ENCODE results near the gene BACE1-AS.

The BACE1-AS gene

DNA sequence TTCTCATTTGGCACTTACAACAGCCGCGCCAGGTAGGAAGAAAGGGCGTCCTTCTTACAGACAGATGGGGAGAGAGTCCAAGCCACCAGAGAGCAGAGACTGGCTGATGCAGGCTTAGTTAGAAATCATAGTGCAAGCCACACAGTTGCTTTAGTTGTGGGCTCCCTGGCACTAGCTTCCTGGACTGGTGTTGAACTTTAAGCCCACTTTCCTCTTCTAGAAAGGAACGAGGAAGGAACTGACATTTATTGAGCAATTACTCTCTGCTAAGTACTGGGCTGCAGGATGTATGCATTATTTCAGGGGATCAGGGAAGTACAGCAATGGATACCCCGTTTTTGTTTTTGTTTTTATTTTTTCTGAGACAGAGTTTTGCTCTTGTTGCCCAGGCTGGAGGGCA is 21.9 kb downstream of the BACE1-AS start:
- no peaks in the 10 kb centered on the region for H3K36me3 ChIP-seq (ENCODE audit: low read length)
- no peaks in the 10 kb centered on the region for H3F3A ChIP-seq (ENCODE audit: insufficient read depth)
- H3K27ac ChIP-seq (ENCODE audit: low read depth, low read length), result no peak overlapping the region
- H2AFZ ChIP-seq (ENCODE audit: low read depth, low read length, severe bottlenecking), result no peak overlapping the region
- TF ChIP-seq EZH2phosphoT487 (conservative IDR thresholded peaks at IDR 0.05; ENCODE audit: low read length), result no peak
- TF ChIP-seq, protein P1, sequence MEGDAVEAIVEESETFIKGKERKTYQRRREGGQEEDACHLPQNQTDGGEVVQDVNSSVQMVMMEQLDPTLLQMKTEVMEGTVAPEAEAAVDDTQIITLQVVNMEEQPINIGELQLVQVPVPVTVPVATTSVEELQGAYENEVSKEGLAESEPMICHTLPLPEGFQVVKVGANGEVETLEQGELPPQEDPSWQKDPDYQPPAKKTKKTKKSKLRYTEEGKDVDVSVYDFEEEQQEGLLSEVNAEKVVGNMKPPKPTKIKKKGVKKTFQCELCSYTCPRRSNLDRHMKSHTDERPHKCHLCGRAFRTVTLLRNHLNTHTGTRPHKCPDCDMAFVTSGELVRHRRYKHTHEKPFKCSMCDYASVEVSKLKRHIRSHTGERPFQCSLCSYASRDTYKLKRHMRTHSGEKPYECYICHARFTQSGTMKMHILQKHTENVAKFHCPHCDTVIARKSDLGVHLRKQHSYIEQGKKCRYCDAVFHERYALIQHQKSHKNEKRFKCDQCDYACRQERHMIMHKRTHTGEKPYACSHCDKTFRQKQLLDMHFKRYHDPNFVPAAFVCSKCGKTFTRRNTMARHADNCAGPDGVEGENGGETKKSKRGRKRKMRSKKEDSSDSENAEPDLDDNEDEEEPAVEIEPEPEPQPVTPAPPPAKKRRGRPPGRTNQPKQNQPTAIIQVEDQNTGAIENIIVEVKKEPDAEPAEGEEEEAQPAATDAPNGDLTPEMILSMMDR (IDR thresholded peaks at IDR 0.05; ENCODE audit: insufficient read depth, low read length, poor library complexity, severe bottlenecking), result no peak
- H3K27me3 ChIP-seq (ENCODE audit: low read length), result no peaks in the 10 kb centered on the region
- H3K9me2 ChIP-seq (replicated peaks; ENCODE audit: insufficient read depth, low read length), result no peaks in the 10 kb centered on the region
- no peak overlapping the region for H3K4me2 ChIP-seq (ENCODE audit: low read depth, low read length, poor library complexity, severe bottlenecking)
- no peaks in the 10 kb centered on the region for H3K79me2 ChIP-seq (ENCODE audit: insufficient read depth, low read length)
- H3K4me3 ChIP-seq (ENCODE audit: insufficient read depth, low read length, poor library complexity, severe bottlenecking), result no peak overlapping the region
- no peaks in the 10 kb centered on the region for H4K20me1 ChIP-seq (ENCODE audit: low read depth, low read length)
- no peak overlapping the region for H3K9ac ChIP-seq (ENCODE audit: low read length)
- no peaks in the 10 kb centered on the region for H3K9me3 ChIP-seq (ENCODE audit: insufficient read depth, low read length)

DNA sequence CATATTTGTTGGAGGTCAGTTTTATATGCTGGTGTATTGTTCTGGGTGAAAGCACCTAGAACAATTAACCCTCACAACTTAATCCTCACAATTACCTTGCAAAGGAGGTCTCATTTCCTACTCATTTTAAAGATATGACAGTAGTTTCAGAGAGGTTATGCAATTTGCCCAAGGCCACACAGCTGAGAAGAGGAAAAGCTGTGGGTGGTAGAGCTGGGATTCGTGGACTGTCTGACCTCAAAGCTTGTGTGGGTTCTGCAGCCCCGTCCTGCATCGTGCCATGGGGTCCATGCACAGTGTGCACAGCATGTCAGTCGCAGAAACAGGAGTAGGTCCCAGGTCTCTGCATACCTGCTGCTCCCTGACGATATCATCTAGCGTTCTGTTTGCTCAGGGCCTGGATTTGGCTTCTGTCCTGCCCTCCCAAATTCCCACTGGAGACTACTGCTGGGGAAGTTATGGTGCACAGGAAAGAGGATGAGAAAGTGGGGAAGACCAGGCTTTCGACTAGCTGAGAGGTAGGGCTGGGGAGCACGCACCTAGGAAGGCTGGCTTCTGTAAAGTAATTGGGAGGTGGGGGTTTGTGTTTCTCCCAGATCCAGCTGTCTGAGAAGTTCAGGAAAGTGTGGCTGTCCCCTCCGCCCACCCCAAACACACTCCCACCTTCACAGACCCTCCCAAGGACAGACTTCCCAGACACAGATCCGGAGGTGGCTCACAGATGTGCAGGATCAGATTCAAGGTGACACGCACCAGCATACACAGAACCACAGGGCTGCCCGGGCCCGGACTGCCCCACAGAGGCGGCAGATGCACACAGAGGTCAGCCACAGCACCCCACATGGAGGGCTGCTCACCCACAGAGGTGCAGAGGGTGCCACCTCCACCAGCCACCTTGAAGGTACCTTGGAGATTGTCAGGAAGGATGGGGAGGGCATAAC is 23.0 kb downstream of the BACE1-AS start:
- Histone ChIP-seq H3F3A (ENCODE audit: insufficient read depth) (no peaks in the 10 kb centered on the region), H3K79me2 (ENCODE audit: insufficient read depth, low read length) (no peaks in the 10 kb centered on the region), H3K4me2 (ENCODE audit: low read depth, low read length, poor library complexity, severe bottlenecking) (no peak overlapping the region), H4K20me1 (ENCODE audit: low read depth, low read length) (no peaks in the 10 kb centered on the region), H3K27ac (ENCODE audit: low read depth, low read length) (no peak overlapping the region), H3K36me3 (ENCODE audit: low read length) (no peaks in the 10 kb centered on the region), H3K9me3 (ENCODE audit: insufficient read depth, low read length) (no peaks in the 10 kb centered on the region), H3K9ac (ENCODE audit: low read length) (no peak overlapping the region), H3K4me3 (ENCODE audit: insufficient read depth, low read length, poor library complexity, severe bottlenecking) (no peak overlapping the region), H3K27me3 (ENCODE audit: low read length) (no peaks in the 10 kb centered on the region), H2AFZ (ENCODE audit: low read depth, low read length, severe bottlenecking) (no peak overlapping the region), H3K9me2 (replicated peaks; ENCODE audit: insufficient read depth, low read length) (no peaks in the 10 kb centered on the region)
- TF ChIP-seq, protein P1 (IDR thresholded peaks at IDR 0.05; ENCODE audit: insufficient read depth, low read length, poor library complexity, severe bottlenecking), result no peak
- no peak for TF ChIP-seq EZH2phosphoT487 (conservative IDR thresholded peaks at IDR 0.05; ENCODE audit: low read length)

DNA sequence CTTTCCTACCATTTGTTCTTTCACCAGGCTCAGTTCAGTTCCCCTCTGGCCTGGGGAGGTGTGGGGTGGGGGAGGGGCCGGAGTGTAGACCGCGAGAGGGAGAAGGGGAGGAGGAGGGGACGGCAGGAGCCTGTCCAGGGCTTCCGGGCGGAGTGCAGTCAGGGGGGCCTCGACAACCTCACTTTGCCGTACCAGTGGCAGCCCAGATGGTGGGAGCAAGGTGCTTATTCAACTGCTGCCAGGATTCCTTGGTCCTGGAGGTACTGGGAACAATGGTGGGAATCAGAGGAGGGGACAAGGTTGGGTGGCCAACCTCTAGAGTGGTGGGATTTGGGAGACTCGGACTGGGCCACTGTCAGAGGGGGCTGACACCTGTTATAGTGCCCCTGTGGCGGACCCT is 23.7 kb downstream of the BACE1-AS start:
- no peak overlapping the region for H3K9ac ChIP-seq (ENCODE audit: low read length)
- H3K27ac ChIP-seq (ENCODE audit: low read depth, low read length), result no peak overlapping the region
- H3F3A ChIP-seq (ENCODE audit: insufficient read depth), result no peaks in the 10 kb centered on the region
- no peak overlapping the region for H3K4me2 ChIP-seq (ENCODE audit: low read depth, low read length, poor library complexity, severe bottlenecking)
- no peaks in the 10 kb centered on the region for H3K9me2 ChIP-seq (replicated peaks; ENCODE audit: insufficient read depth, low read length)
- no peaks in the 10 kb centered on the region for H4K20me1 ChIP-seq (ENCODE audit: low read depth, low read length)
- TF ChIP-seq, protein P1 (IDR thresholded peaks at IDR 0.05; ENCODE audit: insufficient read depth, low read length, poor library complexity, severe bottlenecking), result no peak
- no peak for TF ChIP-seq EZH2phosphoT487 (conservative IDR thresholded peaks at IDR 0.05; ENCODE audit: low read length)
- no peaks in the 10 kb centered on the region for H3K27me3 ChIP-seq (ENCODE audit: low read length)
- no peaks in the 10 kb centered on the region for H3K36me3 ChIP-seq (ENCODE audit: low read length)
- no peak overlapping the region for H3K4me3 ChIP-seq (ENCODE audit: insufficient read depth, low read length, poor library complexity, severe bottlenecking)
- no peaks in the 10 kb centered on the region for H3K79me2 ChIP-seq (ENCODE audit: insufficient read depth, low read length)
- H3K9me3 ChIP-seq (ENCODE audit: insufficient read depth, low read length), result no peaks in the 10 kb centered on the region
- H2AFZ ChIP-seq (ENCODE audit: low read depth, low read length, severe bottlenecking), result no peak overlapping the region

Data from SU-DHL-6 (cell line).